Ovary (tissue), 9 donors: ENCODE data around the gene ARMC6. TPM values are rescaled to one million over a fixed set of nuclear protein-coding genes. Genes with fewer than 3 reads are reported as not detected.

Experiments used
- DNase-seq, 5 donors: peaks; one replicate each; pipeline ENCODE4 v3.0.0-alpha.2; 2019 to 2020
- H3K27ac ChIP-seq, 2 donors: fragments of 200-600 bp; one replicate each; pipeline versions ENCODE4 v1.5.1 to v1.8.0; 2019 to 2022
- H3K27me3 ChIP-seq: fragments of 200-600 bp; one replicate; pipeline ENCODE4 v1.8.0; 2022
- H3K36me3 ChIP-seq: fragments of 200-600 bp; sonication (generic); one replicate; pipeline ENCODE4 v1.5.1; 2019
- H3K4me1 ChIP-seq: one replicate; pipeline ENCODE4 v1.8.1; 2013; ENCODE audit warnings: mild to moderate bottlenecking, moderate library complexity; ENCODE audit not compliant: insufficient read depth
- H3K4me3 ChIP-seq: fragments of 200-600 bp; sonication (generic); one replicate; pipeline ENCODE4 v1.5.1; 2017
- H3K9me3 ChIP-seq, 2 donors: fragments of 200-600 bp in 1 of 2; sonication (generic) in 1 of 2; one replicate each; pipeline versions ENCODE4 v1.5.1 to v1.8.1; 2013 to 2019; ENCODE audit warnings: mild to moderate bottlenecking in 1 of 2, moderate library complexity in 1 of 2
- EP300 ChIP-seq: sonication (generic); formaldehyde crosslinking; IDR thresholded peaks from one replicate; pipeline ENCODE4 v1.6.1; 2017; ENCODE audit warnings: antibody characterized with exemption
- POLR2A ChIP-seq: fragments of 450-650 bp; IDR thresholded peaks from one replicate; pipeline ENCODE4 v1.6.1; 2017; ENCODE audit warnings: antibody characterized with exemption, mild to moderate bottlenecking, moderate library complexity
- WGBS, 3 donors: extraction: QIAGEN DNeasy Blood & Tissue Kit in 1 of 3; methylation state at CpG; one replicate each; pipeline versions ENCODE4 v1.1.5 to v1.1.7; 2013 to 2017; 5-methylcytosine and 5-hydroxymethylcytosine counted together
- intact Hi-C, 4 donors: fragments of 100-400 bp; cut with DNase I; formaldehyde crosslinking; loops; one replicate each; pipeline versions ENCODE4 v1.11.0 to v1.15.1; 2022 to 2023
- polyA plus RNA-seq, 2 donors: library from polyadenylated mRNA; stranded (reverse); fragments of 200-250 nt in 1 of 2; fragments of 350-450 nt in 1 of 2; fragmentation: Illumina TruSeq in 1 of 2; extraction: RNeasy Lipid Tissue Mini Kit (QIAGEN cat#74804) in 1 of 2; gene quantifications; one replicate each; pipeline ENCODE4 v1.2.3, GENCODE V29; 2013 to 2014
- total RNA-seq, 7 donors: library from RNA; depleted of rRNA in 2 of 7; stranded (reverse); fragments of >200 nt in 2 of 7; fragmentation: NEBNext Ultra II Directional in 3 of 7; extraction: Animal tissue kit (Norgen Biotek cat#: 25700) in 3 of 7; gene quantifications; one replicate each; pipeline versions ENCODE4 v1.1.0 to v1.2.4, GENCODE V29; 2016 to 2023
- TF ChIP-seq, protein P1 (sequence below), 3 donors: fragments of 450-650 bp in 2 of 3; fragments of 200-600 bp in 1 of 3; IDR thresholded peaks; one replicate each; pipeline versions ENCODE4 v1.5.1 to v1.8.0; 2016 to 2022; ENCODE audit warnings: antibody characterized with exemption in 3 of 3, mild to moderate bottlenecking in 1 of 3
- donor health status: DM: no; HTN: no; CAD: no; lungs with moderate emphysema.
- donor health status: DM: no; HTN: no; CAD: no.
- donor health status: Bipolar disorder and iron deficiency.
- donor health status: DM: yes; HTN: yes; CAD: no.
- donor health status: DM: no; HTN: no; CAD: no.
- donor health status: DM: yes; HTN: yes; CAD: no.

The ARMC6 gene
- total and polyA plus RNA-seq, 9 donors = 7.0 to 27.5 (median 14.6) TPM

DNA sequence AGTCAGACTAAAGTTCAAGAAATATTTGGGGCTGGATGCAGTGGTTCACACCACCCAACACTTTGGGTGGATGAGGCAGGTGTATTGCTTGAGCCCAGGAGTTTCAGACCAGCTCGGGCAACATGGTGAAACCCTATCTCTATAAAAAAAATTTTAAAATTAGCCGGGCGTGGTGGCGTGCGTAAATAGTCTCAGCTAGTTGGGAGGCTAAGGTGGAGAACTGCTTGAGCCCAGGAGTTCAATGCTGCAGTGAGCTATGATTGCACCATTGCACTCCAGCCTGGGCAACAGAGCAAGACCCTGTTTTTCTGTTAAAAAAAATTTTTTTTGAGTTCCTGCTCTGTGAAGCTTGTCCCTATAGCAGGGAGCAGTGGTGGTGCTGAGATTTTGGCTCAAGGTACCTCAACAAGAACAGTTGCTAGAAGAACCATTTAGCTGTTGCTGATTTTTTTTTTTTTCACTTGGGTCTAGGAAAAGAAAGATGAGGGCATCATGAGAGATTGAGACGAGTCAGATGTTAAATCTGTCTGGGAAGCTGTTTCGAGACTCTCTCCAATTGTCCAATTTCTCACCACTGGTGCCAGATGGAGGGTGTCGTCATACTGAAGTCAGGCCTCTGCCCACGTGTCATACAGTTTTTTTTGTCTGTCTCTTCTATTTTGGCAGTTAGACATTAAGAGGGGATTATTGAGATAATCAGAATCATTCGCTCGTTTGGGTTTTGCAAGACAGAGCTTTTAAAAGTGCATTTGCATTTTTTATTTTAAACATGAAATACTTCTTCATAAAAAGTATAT, 34.1 kb downstream of the ARMC6 start:
- no peak for DNase-seq
- Histone ChIP-seq H3K36me3 (no peaks in the 10 kb centered on the region), H3K9me3 (no peaks in the 10 kb centered on the region), H3K27ac (no peak overlapping the region), H3K4me1 (peaks cover 3% of the 10 kb centered on the region), H3K4me3 (no peak overlapping the region), H3K27me3 (no peaks in the 10 kb centered on the region)
- TF ChIP-seq, protein P1, sequence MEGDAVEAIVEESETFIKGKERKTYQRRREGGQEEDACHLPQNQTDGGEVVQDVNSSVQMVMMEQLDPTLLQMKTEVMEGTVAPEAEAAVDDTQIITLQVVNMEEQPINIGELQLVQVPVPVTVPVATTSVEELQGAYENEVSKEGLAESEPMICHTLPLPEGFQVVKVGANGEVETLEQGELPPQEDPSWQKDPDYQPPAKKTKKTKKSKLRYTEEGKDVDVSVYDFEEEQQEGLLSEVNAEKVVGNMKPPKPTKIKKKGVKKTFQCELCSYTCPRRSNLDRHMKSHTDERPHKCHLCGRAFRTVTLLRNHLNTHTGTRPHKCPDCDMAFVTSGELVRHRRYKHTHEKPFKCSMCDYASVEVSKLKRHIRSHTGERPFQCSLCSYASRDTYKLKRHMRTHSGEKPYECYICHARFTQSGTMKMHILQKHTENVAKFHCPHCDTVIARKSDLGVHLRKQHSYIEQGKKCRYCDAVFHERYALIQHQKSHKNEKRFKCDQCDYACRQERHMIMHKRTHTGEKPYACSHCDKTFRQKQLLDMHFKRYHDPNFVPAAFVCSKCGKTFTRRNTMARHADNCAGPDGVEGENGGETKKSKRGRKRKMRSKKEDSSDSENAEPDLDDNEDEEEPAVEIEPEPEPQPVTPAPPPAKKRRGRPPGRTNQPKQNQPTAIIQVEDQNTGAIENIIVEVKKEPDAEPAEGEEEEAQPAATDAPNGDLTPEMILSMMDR (IDR thresholded peaks at IDR 0.05) = no peak
- TF ChIP-seq POLR2A (no peak), EP300 (no peak)
- intact Hi-C loops = no loop called here
- WGBS, 3 donors = 87 to 88% (median 88%) methylated on average over 11 of the region's 11 CpGs

DNA sequence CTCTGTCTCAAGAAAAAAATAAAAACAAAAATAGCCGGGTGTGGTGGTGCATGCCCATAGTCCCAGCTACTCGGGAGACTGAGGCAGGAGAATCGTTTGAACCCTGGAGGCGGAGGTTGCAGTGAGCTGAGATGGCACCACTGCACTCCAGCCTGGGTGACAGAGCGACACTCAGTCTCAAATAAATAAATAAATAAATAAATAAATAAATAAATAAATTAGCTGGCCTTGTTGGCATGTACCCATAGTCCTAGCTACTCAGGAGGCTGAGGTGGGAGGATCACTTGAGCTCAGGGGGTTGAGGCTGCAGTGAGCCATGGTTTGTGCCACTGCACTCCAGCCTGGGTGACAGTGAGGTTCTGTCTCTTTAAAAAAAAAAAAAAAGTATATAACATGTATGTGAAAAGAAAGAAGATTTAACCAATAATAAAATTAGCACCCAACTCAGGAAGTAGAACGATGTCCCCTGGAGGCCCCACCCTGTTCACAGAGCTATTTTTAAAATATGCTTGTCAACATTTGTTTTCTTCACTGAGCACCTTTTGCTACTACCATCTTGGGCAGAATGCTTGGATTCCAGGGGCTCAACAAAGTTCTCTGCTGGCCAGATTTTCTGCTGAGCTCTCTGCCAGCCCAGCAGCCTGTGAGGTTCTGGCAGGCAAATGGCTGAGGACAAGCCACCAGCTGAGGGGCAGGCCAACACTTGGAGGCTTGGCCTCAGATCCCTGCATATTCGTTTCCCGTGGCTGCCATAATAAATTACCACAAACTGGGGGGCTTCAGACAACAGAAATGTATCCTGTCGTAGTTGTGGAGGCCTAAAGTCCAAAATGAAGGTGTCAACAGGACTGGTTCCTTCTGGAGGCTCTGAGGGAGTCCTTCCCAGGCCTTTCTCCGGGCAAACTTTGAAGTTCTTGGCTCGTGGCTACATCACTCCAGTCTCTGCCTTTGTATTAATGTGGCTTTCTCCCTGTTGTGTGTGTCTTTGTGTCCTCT, 35.6 kb downstream of the ARMC6 start:
- intact Hi-C loops = no loop called here
- H3K27ac ChIP-seq = no peak overlapping the region
- no peaks in the 10 kb centered on the region for H3K36me3 ChIP-seq
- no peaks in the 10 kb centered on the region for H3K9me3 ChIP-seq
- no peak for DNase-seq
- peaks cover 3% of the 10 kb centered on the region for H3K4me1 ChIP-seq
- H3K27me3 ChIP-seq = no peaks in the 10 kb centered on the region
- no peak overlapping the region for H3K4me3 ChIP-seq
- WGBS, 3 donors = 70 to 72% (median 71%) methylated on average over 11 of the region's 11 CpGs
- TF ChIP-seq EP300 = no peak
- no peak for TF ChIP-seq POLR2A
- TF ChIP-seq, protein P1 (IDR thresholded peaks at IDR 0.05) = no peak

- no peak for TF ChIP-seq EP300
- TF ChIP-seq, protein P1 (IDR thresholded peaks at IDR 0.05) = no peak
- no peak for TF ChIP-seq POLR2A
- H3K9me3 ChIP-seq = no peaks in the 10 kb centered on the region
- no peak overlapping the region for H3K4me3 ChIP-seq
- H3K27me3 ChIP-seq = no peaks in the 10 kb centered on the region
- WGBS, 3 donors = 93 to 96% (median 96%) methylated on average over 8 of the region's 8 CpGs
- intact Hi-C loops = no loop called here
- no peaks in the 10 kb centered on the region for H3K4me1 ChIP-seq
- H3K27ac ChIP-seq = no peak overlapping the region
- no peaks in the 10 kb centered on the region for H3K36me3 ChIP-seq
- no peak for DNase-seq
These were observed 38.5 kb downstream of the ARMC6 start for GRCh38 chr19:19071897-19072296.

DNA sequence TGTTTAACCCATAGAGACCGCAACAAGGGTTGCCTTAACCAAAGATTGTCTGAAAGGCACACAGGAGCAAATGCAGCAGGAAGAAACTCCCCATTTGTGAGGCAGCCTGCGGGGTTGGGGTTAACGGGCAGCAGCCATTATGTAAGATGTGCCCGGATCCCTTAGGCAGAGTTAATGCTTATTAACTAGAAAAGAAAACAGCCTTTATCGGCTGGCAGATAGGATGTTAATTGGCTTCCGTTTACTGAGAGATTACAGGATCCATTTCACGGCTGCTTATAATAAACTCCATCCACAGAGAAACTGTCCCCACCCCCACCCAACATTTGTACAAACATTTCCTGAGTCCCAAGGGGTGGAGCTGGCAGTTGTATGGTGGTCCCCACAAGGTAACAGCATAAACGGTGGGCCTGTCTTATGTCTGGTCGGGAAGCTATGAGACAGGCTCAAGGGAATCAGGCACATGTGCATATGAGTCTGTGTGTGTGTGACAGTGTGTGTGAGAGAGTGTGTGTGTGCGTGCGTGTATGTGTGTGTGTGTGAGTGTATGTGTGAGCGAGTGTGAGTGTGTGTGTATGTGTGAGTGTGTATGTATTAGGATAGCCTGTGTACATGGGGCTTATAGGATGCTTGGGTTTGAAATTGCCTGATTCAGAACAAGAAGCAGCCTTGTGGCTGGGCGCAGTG, 40.9 kb downstream of the ARMC6 start:
- no peaks in the 10 kb centered on the region for H3K9me3 ChIP-seq
- no peak for DNase-seq
- WGBS, 3 donors = 66 to 76% (median 68%) methylated on average over 13 of the region's 13 CpGs
- H3K27ac ChIP-seq = no peak overlapping the region
- no peaks in the 10 kb centered on the region for H3K36me3 ChIP-seq
- no peak overlapping the region for H3K4me3 ChIP-seq
- intact Hi-C loops = no loop called here
- H3K4me1 ChIP-seq = no peaks in the 10 kb centered on the region
- H3K27me3 ChIP-seq = no peaks in the 10 kb centered on the region
- TF ChIP-seq, protein P1 (IDR thresholded peaks at IDR 0.05) = no peak
- TF ChIP-seq POLR2A (no peak), EP300 (no peak)
